HUES6 (cell line): ENCODE measurements around the gene NUBPL.

ENCODE experiments used
- H3K27ac ChIP-seq: 2 replicates; pipeline ENCODE4 v1.7.0; 2013; ENCODE audit warnings: low read depth, mild to moderate bottlenecking, low read length, inconsistent platforms
- H3K27me3 ChIP-seq: 2 replicates; pipeline ENCODE4 v1.6.1; 2013; ENCODE audit warnings: low read length; ENCODE audit not compliant: control insufficient read depth, insufficient read depth
- H3K36me3 ChIP-seq: 2 replicates; pipeline ENCODE4 v1.6.1; 2013; ENCODE audit warnings: low read length; ENCODE audit not compliant: control insufficient read depth, insufficient read depth
- H3K4me1 ChIP-seq: 2 replicates; pipeline ENCODE4 v1.6.1; 2013; ENCODE audit warnings: low read length; ENCODE audit not compliant: control insufficient read depth, insufficient read depth
- H3K4me3 ChIP-seq: 2 replicates; pipeline ENCODE4 v1.5.1; 2013; ENCODE audit warnings: low read depth, low read length
- H3K9ac ChIP-seq: one replicate; pipeline ENCODE4 v1.6.1; 2013; ENCODE audit warnings: mild to moderate bottlenecking, low read length
- H3K9me3 ChIP-seq: 2 replicates; pipeline ENCODE4 v1.6.1; 2013; ENCODE audit warnings: low read depth, low read length; ENCODE audit not compliant: control insufficient read depth, insufficient read depth

NUBPL gene

DNA sequence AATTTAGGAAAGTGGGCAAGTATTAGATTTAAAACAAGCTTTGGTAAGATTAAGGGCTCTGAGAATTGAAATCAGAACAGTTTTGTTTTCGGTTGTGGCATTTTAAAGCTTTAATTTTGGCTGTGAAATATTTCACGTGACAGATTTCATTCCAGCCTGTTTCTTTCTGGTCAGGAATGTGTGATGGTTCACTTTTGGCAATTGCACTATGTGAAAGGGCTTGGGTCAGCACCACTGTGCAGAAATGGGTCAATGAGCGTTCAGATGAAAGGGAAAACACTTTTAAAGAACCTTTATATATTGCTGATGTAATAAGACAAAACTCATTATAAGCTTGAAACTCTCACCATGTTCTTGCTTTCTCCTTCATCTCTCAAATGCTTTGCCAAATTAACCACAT is 17.1 kb downstream of the NUBPL start:
- H3K9me3 ChIP-seq = no peaks in the 10 kb centered on the region

DNA sequence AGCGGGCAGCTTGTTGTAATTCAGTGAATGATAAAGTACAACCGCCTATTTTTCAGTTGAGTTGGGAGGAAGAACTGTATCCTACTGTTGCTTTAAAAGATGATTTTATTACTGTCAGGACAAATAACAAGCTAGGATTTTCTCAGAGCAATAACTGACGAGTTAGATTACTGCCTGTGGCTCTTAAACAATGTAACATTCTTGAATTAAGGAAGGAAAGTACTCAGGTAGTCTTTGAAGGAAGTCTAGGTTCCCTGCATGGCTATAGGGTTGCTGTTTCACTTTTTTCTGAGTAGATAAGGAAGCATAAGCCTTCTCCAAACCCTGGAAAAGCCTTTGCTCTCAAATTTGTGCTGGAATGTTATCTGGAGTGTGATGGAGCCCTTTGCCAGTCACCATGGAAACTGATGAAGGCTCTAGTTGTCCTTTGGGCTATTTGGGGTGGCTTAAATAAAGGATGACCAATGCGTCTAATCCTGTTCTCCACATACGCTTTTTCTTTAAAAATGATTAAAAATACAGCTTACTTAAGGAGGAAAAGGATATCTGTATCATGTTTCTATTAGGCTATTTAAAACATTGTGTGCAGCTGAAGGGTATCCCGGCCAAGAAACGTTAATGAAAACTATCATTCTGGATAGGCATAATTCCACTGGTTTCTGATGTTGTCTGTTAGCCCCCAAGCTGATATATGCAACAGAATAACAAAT is 17.7 kb downstream of the NUBPL start:
- H3K9me3 ChIP-seq = no peaks in the 10 kb centered on the region
- no peaks in the 10 kb centered on the region for H3K36me3 ChIP-seq
- H3K27ac ChIP-seq = no peak overlapping the region
- no peak overlapping the region for H3K4me3 ChIP-seq
- no peak overlapping the region for H3K9ac ChIP-seq
- H3K4me1 ChIP-seq = no peaks in the 10 kb centered on the region
- H3K27me3 ChIP-seq = no peaks in the 10 kb centered on the region

More for the DNA sequence above, 17.1 kb downstream of the NUBPL start:
- no peak overlapping the region for H3K9ac ChIP-seq
- H3K27me3 ChIP-seq = no peaks in the 10 kb centered on the region
- no peaks in the 10 kb centered on the region for H3K36me3 ChIP-seq
- no peak overlapping the region for H3K4me3 ChIP-seq
- no peak overlapping the region for H3K27ac ChIP-seq
- no peaks in the 10 kb centered on the region for H3K4me1 ChIP-seq

DNA sequence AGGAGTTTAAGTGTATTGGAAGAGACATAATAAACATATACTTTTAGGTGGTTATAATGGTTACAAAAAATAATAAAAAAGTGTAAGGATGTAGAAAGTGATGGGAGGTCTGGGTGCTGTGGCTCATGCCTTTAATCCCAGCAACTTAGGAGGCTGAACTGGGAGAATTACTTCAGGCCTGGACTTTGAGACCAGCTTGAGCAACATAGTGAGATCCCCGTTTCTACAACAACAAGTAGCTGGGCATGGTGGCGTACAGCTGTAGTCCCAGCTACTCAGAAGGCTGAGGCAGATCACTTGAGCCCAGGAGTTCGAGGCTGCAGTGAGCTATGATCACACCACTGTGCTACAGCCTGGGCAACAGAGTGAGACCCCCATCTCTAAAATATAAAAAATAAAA is 19.0 kb downstream of the NUBPL start:
- H3K4me1 ChIP-seq = no peaks in the 10 kb centered on the region
- H3K27me3 ChIP-seq = no peaks in the 10 kb centered on the region
- no peak overlapping the region for H3K4me3 ChIP-seq
- H3K9me3 ChIP-seq = no peaks in the 10 kb centered on the region
- H3K9ac ChIP-seq = no peak overlapping the region
- no peak overlapping the region for H3K27ac ChIP-seq
- H3K36me3 ChIP-seq = no peaks in the 10 kb centered on the region

DNA sequence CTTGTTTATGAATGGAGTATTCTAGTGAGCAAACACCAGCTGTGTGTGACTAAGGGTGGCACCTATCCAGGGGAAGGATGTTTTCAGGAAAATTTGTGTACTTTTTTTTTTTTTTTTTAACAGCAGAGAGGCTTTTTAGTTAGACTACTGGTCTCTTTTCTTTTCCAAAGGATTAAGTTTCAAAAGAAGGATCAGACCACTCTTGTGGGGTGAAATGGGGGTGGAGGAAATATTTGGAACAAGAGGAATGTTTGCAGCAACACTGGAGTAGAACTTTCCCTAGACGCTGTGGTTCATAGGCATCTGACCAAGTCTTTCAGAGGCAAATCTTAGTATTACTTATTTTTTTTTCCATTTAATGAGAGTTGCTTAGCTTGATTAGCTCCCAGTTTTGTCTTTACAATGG is 21.1 kb downstream of the NUBPL start:
- Histone ChIP-seq H3K27ac (no peak overlapping the region), H3K4me3 (no peak overlapping the region), H3K27me3 (no peaks in the 10 kb centered on the region), H3K9me3 (no peaks in the 10 kb centered on the region), H3K4me1 (no peaks in the 10 kb centered on the region), H3K9ac (no peak overlapping the region), H3K36me3 (no peaks in the 10 kb centered on the region)

DNA sequence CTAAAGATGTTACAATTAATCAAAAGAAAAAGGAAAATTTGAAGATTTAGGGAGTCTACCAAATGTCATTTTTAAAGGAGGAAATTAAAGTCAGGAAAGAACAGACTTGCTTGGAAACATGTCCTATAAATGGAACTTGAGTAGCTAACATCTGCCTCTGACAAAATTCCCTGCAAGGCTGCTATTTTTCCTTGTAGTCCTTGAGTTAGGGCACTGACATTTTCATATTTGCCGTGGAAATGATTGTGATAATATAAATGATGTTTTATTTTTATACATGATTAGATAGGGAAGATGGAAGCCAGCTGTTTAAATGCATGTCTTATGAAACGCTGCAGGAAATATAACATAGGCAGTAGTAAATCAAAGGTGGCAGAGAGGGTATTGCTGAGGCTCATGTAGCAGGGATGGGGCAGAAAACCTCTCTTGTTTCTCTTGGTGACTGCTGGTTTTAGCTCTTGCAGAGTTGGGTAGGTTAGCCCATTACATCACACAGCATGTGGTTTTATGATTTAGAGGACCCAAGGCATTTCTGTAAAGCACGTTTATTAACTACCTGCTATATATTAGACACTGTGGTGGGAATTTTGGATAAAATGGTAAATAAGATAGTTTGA is 21.7 kb downstream of the NUBPL start:
- Histone ChIP-seq H3K4me1 (no peaks in the 10 kb centered on the region), H3K9ac (no peak overlapping the region)

DNA sequence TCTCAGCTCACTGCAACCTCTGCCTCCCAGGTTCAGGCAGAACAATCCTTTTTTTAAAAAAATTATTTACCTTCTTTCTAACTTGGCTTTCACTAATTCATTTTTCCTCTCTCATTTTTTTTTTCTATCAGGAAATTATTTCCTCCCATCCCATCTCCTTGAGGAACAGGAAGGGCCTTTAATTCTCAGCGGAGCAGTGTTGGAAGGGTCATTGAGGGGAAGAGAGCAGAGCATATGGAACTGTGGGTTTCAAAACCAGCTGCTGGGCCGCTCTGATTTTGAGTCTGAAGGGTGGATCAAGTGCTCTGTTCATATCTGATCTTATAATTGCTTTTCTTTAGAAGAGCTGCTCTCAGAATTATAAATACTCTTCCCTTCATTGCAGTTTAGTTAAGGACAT is 29.0 kb downstream of the NUBPL start:
- Histone ChIP-seq H3K4me1 (no peaks in the 10 kb centered on the region), H3K36me3 (no peaks in the 10 kb centered on the region), H3K27ac (no peak overlapping the region), H3K9ac (no peak overlapping the region), H3K27me3 (no peaks in the 10 kb centered on the region), H3K4me3 (no peak overlapping the region), H3K9me3 (no peaks in the 10 kb centered on the region)

More for the DNA sequence above, 21.7 kb downstream of the NUBPL start:
- no peak overlapping the region for H3K27ac ChIP-seq
- H3K4me3 ChIP-seq = no peak overlapping the region
- no peaks in the 10 kb centered on the region for H3K36me3 ChIP-seq
- no peaks in the 10 kb centered on the region for H3K27me3 ChIP-seq
- H3K9me3 ChIP-seq = no peaks in the 10 kb centered on the region

DNA sequence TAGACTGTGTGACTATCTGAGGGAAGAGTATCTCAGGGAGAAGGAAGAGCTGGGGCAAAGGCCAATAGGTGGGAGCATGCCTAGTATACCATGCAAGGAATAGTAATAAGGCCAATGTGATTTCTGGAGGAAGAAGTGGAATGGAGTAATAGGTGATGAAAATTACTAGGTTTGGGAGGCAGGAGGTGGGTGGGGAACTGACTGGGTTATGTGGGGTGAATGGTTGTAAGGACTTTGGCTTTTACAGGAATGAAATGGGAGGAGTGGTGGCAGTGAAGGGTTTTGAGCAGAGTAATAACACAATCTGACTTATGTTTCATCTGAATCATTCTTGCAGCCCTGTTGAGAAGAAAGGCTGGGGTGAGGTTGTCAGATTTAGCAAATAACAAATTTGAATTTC is 30.9 kb downstream of the NUBPL start:
- Histone ChIP-seq H3K9ac (no peak overlapping the region), H3K27ac (no peak overlapping the region), H3K36me3 (no peaks in the 10 kb centered on the region), H3K9me3 (no peaks in the 10 kb centered on the region), H3K4me3 (no peak overlapping the region), H3K27me3 (no peaks in the 10 kb centered on the region), H3K4me1 (no peaks in the 10 kb centered on the region)

DNA sequence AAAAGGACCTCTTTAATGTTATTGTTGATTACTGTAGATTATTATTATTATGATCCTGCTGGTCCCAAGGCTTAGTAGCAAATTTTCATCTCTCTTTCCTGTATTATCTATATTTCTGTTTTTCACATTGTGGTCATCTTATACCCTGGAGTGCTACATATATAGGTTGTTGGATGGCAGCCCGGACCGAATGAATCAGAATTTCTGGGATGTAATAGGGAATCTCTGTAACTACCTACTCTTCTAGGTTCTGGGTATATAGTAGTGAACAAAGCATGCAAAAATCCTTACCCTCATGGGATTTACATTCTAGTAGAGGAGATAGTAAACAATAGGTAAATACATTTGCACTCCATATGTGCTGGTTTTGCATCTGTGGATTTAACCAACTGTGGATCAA is 31.4 kb downstream of the NUBPL start:
- no peak overlapping the region for H3K4me3 ChIP-seq
- no peaks in the 10 kb centered on the region for H3K27me3 ChIP-seq
- H3K4me1 ChIP-seq = no peaks in the 10 kb centered on the region
- no peaks in the 10 kb centered on the region for H3K36me3 ChIP-seq
- H3K9ac ChIP-seq = no peak overlapping the region
- H3K27ac ChIP-seq = no peak overlapping the region
- no peaks in the 10 kb centered on the region for H3K9me3 ChIP-seq

DNA sequence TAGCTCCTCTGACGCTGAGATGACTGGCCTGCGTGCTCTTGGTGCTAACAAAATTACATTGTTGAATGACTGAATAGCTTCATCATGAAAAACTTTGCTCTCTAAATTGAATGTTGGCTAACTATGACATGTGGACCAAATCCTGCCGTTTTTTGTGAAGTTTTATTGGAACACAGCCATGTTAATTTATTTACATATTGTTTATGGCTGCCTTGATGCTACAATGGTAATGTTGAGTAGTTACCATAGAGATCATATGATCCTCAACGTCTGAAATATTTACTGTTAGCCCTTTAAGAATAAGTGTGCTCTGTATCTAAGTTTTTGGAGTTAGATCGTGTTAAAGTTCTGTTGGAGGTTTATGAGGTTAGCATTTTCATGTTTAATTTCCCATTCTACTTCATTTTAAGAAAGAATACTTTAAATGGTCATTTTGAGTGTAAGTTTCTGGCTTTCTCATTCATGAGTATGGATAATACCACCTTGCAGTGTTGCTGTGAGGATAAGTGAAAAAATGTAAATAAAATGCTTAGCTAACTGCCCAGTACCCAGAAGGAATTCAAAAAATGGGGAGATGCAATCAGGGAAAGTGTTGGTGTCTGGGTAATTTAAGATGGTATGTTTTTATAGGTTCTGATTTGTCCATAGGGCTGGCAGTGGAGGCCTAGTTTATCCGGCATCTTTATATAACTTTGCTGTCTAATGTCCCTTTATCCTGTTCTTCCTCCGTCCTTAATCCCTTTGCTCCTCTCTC is 35.3 kb downstream of the NUBPL start:
- H3K9me3 ChIP-seq = 0 out of 2 replicates have a peak, but pooled peaks cover 3% of the 10 kb centered on the region
- H3K4me1 ChIP-seq = no peaks in the 10 kb centered on the region
- no peak overlapping the region for H3K9ac ChIP-seq
- H3K27ac ChIP-seq = no peak overlapping the region
- H3K27me3 ChIP-seq = no peaks in the 10 kb centered on the region
- H3K4me3 ChIP-seq = no peak overlapping the region
- H3K36me3 ChIP-seq = no peaks in the 10 kb centered on the region

DNA sequence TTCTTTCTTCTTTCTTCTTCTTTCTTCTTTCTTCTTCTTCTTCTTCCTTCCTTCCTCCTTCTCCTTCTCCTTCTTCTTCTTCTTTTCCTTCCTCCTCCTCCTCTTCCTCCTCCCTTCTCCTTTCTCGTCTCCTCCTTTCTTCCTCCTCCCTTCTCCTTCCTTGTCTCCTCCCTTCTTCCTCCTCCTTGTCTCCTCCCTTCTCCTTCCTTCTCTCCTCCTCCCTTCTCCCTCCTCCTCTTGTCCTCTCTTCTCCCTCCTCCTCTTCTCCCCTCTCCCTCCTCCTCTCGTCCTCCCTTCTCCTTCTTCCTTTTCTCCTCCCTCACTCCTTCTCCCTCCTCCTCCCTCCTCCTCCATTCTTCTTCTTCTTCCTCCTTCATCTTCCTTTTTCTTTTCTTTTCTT is 44.5 kb downstream of the NUBPL start:
- Histone ChIP-seq H3K4me3 (no peak overlapping the region), H3K27ac (no peak overlapping the region), H3K36me3 (no peaks in the 10 kb centered on the region), H3K9ac (no peak overlapping the region), H3K9me3 (no peaks in the 10 kb centered on the region), H3K4me1 (no peaks in the 10 kb centered on the region; the same call in 1 of the 2 replicates), H3K27me3 (no peaks in the 10 kb centered on the region)

DNA sequence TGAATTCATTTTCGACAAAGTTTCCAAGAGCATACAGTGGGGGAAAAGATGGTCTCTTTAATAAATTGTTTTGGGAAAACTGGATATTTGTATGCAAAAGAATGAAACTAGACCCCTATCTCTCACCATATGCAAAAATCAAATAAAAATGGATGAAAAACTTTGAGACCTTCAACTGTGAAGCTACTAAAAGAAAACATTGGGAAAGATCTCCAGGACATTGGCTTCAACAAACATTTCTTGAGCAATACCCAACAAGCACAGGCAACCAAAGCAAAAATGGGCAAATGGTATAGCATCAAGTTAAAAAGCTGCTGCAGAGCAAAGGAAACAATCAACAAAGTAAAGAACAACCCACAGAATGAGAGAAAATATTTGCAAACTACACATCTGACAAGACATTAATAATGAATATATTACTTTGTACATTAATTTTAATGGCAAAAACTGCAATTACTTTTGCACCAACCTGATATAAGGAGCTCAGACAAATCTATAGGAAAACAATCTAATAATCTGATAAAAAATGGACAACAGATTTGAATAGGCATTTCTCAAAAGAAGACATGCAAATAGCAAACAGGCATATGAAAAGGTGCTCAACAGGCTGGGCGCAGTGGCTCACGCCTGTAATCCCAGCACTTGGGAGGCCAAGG is 50.7 kb downstream of the NUBPL start:
- no peaks in the 10 kb centered on the region for H3K4me1 ChIP-seq
- H3K9ac ChIP-seq = no peak overlapping the region
- H3K27me3 ChIP-seq = no peaks in the 10 kb centered on the region
- H3K4me3 ChIP-seq = no peak overlapping the region
- H3K36me3 ChIP-seq = no peaks in the 10 kb centered on the region
- H3K9me3 ChIP-seq = no peaks in the 10 kb centered on the region
- H3K27ac ChIP-seq = no peak overlapping the region
